Right forelimb (tissue), 1 donor: ENCODE results near the gene SNX5.
A peak's percentile ranks its signal among the peaks of the same experiment; 100 is the strongest.
"Not testable (repeated sequence)": the region's sequence is repeated elsewhere in the genome, so short reads cannot be mapped to it uniquely, and the experiment has no call there.

Experiments used
- DNase-seq: peaks from one replicate; pipeline ENCODE4 v3.0.0-alpha.2; 2018

Gene SNX5

DNA sequence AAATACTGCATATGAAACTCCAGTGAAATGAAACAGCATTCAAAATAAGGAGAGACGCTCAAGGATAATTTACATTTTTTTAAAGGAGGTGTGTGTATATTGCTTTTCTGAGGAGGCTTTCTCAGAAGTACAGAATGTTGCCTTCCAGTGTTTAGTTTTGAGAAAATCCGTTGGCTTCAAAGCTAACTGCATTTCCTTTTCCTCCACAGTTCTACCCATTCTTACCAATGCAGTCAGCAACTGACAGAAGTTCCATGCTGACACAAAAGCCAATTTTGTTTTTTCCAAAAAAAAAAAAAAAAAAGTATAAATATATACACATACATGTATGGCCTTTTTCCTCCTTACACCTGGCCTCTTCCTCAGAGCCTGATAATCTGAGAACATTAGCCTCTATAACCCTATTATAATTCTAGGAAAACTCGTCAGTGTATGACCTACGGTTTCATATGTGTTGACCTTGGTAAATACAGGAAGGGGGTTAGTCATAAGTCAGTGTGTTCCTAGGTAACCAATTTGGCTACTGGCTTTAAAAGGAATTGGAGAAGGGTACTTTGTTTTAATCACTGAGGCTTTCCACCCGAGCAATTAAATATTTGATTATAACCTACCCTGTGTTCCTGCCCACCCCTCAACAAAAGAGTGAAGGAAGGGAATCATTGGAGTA lies 24.4 kb upstream of the SNX5 start:
- DNase-seq, result no peak

DNA sequence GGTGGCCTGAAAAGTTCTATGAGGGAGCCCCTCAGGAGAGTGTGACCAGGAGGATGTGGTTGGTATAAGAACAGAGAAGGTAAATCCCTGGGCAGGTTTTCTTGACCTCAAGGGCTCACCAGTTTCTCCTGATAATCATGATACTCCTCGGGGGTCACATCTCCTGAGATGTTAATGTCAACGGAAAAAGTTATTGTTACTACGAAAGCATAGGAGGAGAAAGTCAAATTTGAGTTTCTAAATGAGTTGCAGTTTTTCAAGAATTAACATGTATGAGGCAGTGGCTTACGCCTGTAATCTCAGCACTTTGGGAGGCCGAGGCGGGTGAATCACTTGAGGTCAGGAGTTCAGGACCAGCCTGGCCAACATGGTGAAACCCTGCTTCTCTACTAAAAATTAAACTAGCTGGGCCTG lies 23.6 kb upstream of the SNX5 start:
- DNase-seq, result no peak

DNA sequence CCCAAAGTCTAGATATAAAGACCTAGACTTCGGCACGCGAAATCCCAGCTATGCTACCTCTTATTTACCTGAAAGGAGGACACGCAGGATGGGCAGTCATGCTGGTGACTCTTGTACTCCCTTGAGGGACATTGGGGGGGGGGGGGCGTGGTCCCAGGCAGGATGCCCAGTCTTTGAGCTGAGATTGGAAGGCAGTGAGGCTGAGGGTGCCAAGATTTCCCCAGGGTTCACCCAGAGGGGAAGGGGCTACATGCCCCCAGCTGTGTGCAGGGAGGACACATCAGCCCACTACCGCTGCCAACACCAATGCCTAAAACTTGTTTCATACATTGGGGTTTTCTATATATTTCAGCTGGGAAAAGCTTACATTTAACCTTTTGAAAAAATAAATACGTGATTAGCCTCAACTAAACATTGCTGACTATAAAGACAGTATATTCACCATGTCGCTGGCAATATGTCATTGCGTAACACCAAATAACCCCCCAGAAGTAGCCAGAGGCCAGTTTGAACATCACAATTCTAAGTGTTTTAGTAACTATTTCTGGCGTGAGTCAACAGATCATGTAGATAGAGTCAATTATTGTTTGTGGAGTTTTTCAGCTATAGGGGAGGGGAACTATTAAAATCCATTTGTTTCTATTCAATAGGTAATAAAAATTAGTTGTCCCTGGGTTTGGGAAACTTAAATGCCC lies 21.8 kb upstream of the SNX5 start:
- DNase-seq, result no peak

DNA sequence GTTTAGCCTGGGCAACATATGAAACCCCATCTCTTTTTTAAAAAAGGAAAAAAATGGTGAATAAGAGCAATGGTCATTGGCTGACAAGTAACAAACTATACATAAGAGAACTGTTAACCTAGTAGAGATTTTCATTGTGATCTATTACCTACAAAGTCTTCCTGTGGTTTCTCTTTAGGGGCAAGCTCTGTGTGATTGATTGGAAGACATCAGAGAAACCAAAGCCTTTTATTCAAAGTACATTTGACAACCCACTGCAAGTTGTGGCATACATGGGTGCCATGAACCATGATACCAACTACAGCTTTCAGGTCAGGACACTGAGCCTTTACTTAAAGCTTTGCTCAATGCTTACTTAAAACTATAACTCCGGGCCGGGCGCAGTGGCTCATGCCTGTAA lies 19.4 kb upstream of the SNX5 start:
- DNase-seq, result no peak

DNA sequence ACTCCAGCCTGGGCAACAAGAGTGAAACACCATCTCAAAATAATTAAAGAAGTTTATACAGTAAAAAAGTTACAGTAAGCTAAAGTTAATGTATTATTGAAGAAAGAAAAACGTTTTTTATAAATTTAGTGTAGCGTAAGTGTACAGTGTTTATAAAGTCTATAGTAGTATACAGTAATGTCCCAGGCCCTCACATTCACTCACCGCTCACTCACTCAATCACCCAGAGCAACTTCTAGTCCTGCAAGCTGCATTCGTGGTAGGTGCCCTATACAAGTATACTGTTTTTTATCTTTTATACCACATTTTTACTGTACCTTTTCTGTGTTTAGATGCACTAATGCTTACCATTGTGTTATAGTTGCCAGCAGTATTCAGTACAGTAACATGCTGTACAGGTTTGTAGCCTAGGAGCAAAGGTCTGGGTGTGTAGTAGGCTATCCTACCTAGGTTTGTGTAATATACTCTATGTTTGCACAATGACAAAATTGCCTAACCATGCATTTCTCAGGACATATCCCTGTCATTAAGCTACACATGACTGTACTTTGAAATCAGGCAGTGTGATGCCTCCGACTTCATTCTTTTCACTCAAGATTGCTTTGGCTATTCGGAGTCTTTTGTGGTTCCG lies 16.9 kb upstream of the SNX5 start:
- no peak for DNase-seq

DNA sequence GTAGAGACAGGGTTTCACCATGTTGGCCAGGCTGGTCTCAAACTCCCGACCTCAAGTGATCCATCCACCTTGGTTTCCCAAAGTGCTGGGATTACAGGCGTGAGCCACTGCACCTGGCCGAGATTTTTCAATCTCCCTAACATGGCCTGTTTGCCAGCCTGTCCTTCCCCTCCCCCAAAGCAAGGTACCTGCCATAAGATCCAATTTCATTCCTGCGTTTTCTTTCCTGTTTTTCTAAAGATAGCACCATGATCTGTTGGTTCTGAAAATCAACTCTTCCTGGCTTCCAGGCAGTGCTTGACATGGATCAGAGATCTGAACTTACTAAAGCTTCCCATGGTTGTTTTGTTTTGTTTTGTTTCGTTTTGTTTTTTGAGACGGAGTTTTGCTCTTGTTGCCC lies 7.7 kb upstream of the SNX5 start:
- DNase-seq, result no peak

DNA sequence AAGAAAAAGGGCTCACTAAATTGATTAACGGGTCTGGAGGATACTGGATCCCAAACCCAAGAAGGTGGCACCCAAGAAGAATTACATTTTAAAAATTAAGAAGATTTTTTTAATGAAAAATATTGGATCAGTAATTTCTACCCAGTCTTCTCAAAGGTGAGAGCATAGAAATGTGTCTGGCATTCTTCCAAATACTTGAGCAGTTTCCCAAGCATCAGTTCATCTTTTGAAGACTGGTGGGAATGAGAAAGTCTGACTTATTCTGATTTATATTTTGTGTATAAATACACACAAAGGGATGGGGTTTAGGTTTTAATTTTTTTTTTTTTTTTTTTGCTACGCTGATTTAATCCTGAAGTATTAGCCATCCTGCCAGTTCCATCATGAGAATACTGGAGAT lies 3.5 kb upstream of the SNX5 start:
- DNase-seq, result no peak

GRCh38 chr20:17971300-17972013 lies 2.9 kb upstream of the SNX5 start:
- DNase-seq, result no peak

DNA sequence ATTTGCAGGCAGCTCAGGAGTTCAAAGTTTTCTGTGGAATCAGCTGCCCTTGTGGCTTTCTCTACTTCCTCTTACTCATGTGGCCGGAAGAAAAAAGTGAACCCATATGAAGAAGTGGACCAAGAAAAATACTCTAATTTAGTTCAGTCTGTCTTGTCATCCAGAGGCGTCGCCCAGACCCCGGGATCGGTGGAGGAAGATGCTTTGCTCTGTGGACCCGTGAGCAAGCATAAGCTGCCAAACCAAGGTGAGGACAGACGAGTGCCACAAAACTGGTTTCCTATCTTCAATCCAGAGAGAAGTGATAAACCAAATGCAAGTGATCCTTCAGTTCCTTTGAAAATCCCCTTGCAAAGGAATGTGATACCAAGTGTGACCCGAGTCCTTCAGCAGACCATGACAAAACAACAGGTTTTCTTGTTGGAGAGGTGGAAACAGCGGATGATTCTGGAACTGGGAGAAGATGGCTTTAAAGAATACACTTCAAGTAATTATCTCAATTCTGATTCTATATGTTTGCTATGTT lies 1.4 kb upstream of the SNX5 start:
- DNase-seq, result peak; percentile 50

DNA sequence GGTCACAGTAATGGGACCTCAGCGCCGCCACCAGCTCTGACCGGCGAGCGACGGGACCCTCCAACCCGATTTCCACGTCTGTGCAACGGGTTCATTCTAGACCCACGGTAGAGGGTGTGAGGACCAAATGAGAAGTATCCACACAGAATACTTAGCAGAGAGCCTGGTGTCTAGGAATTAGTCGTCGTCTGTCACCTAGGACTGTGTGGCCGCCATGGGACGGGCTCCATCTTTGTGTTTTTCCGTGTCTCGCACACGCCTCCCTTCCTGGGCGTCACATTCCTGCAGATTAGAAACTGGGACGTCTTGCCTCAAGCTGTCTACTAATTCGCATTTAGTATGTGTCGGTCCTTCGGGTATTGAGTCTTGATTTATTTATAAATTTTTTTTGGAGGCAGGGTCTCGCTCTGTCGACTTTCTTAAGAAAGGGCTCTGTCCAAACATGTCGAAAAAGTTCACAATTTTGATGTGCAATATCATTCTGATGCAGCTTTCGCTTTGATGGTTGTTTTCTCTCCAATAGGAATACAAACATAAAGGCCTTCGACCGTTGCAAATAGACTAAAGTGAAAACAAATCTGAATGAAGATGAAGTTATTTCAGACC lies 787 bp upstream of the SNX5 start:
- DNase-seq, result no peak

DNA sequence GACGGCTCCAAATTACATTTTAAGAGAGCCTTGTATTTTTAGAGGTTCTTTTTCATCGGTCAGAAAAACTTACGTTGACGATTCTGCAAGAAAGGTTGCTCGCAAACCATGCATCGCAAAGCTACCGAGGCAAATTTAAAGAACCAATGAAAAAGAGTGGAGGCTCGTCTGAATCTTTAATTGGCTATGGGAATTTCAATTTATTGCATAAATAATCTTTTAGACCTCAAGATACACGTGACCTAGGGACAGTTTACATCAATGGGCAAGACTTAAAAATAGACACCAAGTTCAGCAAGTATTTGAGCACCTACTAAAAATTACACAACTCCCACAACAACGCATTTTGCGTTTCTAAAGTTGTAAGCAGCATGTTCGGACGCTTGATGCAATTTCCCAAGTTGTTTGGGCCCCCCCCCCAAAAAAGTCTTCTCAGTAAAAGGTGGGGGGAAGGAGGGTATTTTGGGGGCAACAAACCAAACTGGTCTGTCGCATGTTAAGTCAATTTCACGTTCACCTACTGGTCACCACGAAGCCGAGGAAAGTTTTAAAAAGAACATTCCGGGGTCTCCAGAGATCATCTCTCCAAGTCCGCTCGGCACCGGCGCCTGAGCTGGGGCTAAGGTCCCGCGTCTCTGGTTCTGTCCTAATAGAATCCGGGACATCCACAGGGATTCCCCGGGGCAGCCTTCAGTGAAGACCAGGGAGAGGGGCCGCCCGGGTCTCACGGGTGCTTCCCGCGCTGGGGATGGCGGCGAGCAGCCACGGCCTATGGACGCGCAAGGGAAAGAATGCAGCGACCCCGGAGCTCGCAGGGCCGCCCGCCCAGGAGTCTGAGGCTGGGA lies 851 bp downstream of the SNX5 start:
- no peak for DNase-seq

- DNase-seq, result no peak
These were observed 1.9 kb downstream of the SNX5 start for GRCh38 chr20:17966432-17967310.

GRCh38 chr20:17965042-17965697 lies 3.4 kb downstream of the SNX5 start:
- no peak for DNase-seq

DNA sequence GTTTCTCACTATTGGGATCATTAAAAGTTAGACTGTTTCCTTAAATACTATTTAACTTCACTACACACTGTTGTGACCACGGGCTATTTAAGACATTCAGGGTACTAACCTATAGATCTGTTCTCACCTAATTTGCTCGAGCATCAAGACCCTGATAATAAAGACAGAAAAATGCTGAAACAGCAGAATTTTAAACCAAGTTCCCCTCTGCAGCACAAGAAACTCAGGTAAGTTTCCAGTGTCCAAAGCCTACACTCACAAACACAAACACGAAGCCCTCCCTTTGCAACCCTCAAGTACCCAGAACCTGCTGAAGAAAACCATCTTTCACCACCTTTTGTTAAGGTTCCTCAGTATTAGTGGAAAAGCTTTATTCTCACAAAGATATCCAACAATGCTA lies 4.0 kb downstream of the SNX5 start:
- DNase-seq, result no peak

DNA sequence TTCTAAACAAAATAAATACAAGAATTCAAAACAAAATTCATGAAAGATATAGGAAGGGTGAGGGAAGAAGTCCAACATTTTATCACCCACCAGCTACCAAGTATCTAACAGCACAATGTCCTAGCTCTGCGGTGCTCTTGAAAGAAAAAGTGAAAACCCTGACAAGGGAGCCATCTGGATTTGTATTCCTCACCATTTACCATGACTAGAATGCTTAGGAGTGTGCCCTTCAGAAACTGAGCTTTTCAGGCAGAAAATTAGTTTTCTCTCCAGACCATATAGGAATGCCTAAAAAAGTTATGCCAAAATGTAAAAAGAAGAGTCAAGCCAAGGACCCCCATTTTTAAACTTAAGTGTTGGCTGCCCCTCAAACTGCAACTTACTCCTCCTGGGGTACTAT lies 4.5 kb downstream of the SNX5 start:
- DNase-seq, result no peak

DNA sequence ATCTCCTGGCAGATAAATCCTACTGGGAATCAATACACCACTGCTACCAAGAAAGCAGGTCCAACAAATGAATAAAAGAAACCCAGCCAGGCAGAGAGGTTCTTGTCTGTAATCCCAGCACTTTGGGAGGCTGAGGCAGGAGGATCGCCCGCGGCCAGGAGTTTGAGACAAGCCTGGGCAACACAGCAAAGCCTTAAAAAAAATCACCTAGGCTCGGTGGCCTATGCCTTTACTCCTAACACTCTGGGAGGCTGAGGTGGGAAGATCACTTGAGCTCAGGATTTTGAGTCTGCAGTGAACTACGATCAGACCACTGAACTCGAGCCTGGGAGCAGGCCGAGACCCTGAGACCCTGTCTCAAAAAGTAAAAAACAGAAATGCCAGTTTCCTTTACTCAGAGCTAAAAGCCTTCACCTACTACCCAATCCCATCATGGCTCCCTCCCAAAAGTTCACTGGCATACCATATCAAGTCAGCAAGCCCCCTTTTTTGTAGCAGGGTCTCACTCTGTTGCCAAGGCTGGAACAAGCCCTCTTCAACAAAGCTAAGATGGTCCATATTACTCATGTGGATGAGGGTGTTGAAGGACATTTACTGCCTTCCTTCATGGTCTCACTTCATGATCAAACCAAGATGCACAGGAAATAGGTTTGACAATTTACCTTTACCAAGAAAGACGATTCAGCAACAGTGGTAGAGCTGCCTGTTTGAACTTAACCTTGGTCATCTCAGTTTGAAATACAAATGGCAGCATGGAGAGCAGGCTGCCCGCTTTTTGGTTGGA lies 5.3 kb downstream of the SNX5 start:
- no peak for DNase-seq

GRCh38 chr20:17961587-17961940 lies 7.0 kb downstream of the SNX5 start:
- no peak for DNase-seq

DNA sequence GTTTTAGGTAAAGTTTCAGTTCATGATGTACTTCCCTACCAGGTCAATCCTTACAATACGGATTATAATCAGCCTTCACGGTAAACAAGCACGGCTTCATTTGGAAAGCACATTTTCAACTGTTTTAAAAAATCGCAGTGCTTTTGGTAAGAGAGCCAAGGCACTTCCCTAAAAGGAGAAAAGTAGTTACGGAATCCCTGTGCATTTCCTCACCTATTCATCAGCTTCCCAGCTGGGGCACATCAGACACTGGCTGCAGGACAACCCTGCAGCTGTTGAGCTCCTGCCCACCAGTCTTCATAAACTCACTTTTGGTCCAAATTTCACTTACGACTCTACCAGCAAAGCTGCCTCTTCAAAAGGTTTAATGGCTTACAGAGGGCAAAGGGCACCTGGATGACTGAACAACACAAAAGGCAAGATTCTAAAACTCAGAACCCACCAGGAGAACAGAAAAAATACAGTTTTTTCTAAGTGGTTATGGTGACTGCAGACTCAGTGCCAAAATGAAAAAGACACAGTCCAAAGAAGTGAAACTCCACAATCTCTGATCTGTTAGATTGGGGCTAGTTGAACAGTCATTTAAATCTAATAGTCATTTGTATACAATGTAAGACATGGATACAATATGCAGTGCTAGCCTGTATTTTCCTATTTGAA lies 7.5 kb downstream of the SNX5 start:
- DNase-seq, result no peak

DNA sequence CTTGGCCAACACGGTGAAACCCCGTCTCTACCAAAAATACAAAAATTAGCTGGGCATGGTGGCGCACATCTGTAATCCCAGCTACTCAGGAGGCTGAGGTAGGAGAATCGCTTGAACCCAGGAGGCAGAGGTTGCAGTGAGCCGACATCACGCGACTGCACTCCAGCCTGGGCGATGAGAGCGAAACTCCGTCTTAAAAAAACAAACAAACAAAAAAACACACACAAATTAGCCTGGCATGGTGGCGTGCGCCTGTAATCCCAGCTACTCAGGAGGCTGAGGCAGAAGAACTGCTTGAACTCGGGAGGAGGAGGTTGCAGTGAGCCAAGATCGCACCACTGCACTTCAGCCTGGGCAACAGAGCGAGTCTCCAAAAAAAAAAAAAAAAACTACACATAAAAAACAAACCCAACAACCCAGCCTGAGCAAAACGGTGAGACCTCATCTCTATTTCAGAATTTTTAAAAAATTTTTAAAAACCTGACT lies 8.2 kb downstream of the SNX5 start:
- DNase-seq, result not testable (repeated sequence)
